HepG2 (cell line): ENCODE data around the gene GDPD5. TPM values are rescaled to one million over a fixed set of nuclear protein-coding genes. Genes with fewer than 3 reads are reported as not detected.

ENCODE experiments used
- MAFK ChIP-seq, 2 experiments: IDR thresholded peaks in 1 of 2; conservative IDR thresholded peaks in 1 of 2; 2 replicates each; pipeline ENCODE4 v1.6.1; 2011; ENCODE audit warnings: improper control_type of control experiment in 2 of 2, low read length in 2 of 2
- PCBP1 ChIP-seq: fragments of 200-400 bp; formaldehyde crosslinking; IDR thresholded peaks from 2 replicates; pipeline ENCODE4 v1.6.1; 2017; ENCODE audit warnings: mild to moderate bottlenecking, low read depth, low read length, borderline replicate concordance
- RBAK ChIP-seq: sonication (generic); formaldehyde crosslinking; IDR thresholded peaks from 2 replicates; pipeline ENCODE4 v1.5.1; 2020; ENCODE audit warnings: mild to moderate bottlenecking, missing genetic modification reagents
- SMYD3 ChIP-seq: sonication (generic); formaldehyde crosslinking; IDR thresholded peaks from 2 replicates; pipeline ENCODE4 v1.8.1; 2023; ENCODE audit warnings: mild to moderate bottlenecking, missing genetic modification reagents
- ZNF660 ChIP-seq: sonication (generic); formaldehyde crosslinking; IDR thresholded peaks from 2 replicates; pipeline ENCODE4 v1.5.1; 2020; ENCODE audit warnings: mild to moderate bottlenecking, low read depth, missing genetic modification reagents, borderline replicate concordance
- polyA plus RNA-seq, 8 experiments: library from polyadenylated mRNA; depleted of rRNA in 3 of 8; stranded (reverse) in 7 of 8; unstranded in 1 of 8; fragments of >200 nt; fragmentation: Illumina TruSeq in 4 of 8; extraction: Trizol in 4 of 8; gene quantifications; 2 replicates each; pipeline versions ENCODE4 v1.2.1 to v1.2.3, GENCODE V29; 2011 to 2016; ENCODE audit warnings: low read depth in 4 of 8, missing spikeins in 1 of 8, mixed read lengths in 1 of 8; ENCODE audit not compliant: insufficient read depth in 1 of 8
- total RNA-seq, 5 experiments: library from RNA; depleted of rRNA; stranded (reverse); fragments of >200 nt; fragmentation: Illumina TruSeq; extraction: Trizol; gene quantifications; 2 replicates each; pipeline ENCODE4 v1.2.3, GENCODE V29; 2016; ENCODE audit warnings: low read depth in 1 of 5
- TF ChIP-seq, protein P1 (sequence below): sonication (generic); formaldehyde crosslinking; IDR thresholded peaks from 2 replicates; pipeline ENCODE4 v1.5.1; 2020; ENCODE audit warnings: mild to moderate bottlenecking, missing genetic modification reagents, moderate library complexity
- TF ChIP-seq, protein P2 (sequence below): sonication (generic); formaldehyde crosslinking; IDR thresholded peaks from 2 replicates; pipeline ENCODE4 v1.8.0; 2022; ENCODE audit warnings: mild to moderate bottlenecking, missing genetic modification reagents; ENCODE audit not compliant: insufficient replicate concordance

Gene GDPD5
- total and polyA plus RNA-seq, 2 of the 13 experiments (the other 11 are each of a cell fraction or from before 2014, with no cell fraction given), result 55.0 to 67.5 TPM

DNA sequence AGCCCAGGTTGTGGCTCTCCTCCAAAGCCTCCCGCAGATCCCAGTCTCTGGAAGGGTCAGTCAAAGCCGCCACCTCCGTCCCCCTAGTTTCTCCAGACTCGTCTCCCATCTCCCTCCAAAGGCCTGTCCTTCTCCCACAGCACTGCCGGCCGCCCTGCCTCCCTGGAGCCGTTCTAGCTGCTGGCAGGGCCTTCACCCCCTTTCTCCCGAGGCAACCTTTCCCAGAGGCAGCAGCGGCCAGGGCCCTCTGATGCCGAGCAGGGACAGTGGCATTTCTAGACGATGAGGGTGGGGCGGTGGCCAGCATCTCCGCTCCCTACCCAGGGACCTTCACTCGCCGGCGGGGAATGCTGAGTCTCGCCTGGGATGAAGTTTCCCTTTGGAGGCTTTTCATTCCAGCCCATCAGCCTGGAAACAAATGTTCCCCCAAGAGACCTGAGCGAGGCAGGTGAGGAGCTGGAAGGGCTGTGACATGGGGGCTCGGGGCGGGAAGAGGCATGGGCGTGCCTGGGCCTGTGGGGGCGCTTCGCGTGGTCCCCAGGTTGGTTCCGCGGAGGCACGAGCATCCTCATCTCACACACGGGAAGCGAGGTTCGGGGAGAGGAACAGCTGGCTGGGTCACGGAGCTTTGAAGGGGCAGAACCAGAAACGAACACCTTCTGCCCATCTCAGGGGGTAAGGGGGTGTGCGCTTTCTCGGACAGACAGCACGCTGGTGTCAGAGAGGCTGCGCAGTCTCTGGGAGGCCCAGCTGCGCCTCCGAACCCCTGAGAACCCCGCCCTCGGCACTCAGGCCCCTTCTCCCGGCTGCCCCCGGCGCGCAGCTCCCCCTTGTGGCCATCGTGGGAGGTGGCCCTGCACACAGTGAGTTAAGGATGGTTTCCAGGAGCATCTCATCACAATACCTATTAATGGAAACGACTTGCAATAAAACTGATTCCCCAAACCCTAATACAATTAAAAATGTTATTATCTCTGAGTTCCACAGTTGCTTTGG lies 74.6 kb downstream of the GDPD5 start (continued):
- TF ChIP-seq, protein P1, sequence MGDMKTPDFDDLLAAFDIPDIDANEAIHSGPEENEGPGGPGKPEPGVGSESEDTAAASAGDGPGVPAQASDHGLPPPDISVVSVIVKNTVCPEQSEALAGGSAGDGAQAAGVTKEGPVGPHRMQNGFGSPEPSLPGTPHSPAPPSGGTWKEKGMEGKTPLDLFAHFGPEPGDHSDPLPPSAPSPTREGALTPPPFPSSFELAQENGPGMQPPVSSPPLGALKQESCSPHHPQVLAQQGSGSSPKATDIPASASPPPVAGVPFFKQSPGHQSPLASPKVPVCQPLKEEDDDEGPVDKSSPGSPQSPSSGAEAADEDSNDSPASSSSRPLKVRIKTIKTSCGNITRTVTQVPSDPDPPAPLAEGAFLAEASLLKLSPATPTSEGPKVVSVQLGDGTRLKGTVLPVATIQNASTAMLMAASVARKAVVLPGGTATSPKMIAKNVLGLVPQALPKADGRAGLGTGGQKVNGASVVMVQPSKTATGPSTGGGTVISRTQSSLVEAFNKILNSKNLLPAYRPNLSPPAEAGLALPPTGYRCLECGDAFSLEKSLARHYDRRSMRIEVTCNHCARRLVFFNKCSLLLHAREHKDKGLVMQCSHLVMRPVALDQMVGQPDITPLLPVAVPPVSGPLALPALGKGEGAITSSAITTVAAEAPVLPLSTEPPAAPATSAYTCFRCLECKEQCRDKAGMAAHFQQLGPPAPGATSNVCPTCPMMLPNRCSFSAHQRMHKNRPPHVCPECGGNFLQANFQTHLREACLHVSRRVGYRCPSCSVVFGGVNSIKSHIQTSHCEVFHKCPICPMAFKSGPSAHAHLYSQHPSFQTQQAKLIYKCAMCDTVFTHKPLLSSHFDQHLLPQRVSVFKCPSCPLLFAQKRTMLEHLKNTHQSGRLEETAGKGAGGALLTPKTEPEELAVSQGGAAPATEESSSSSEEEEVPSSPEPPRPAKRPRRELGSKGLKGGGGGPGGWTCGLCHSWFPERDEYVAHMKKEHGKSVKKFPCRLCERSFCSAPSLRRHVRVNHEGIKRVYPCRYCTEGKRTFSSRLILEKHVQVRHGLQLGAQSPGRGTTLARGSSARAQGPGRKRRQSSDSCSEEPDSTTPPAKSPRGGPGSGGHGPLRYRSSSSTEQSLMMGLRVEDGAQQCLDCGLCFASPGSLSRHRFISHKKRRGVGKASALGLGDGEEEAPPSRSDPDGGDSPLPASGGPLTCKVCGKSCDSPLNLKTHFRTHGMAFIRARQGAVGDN (CRISPR knock-in tag), result peak; percentile 29; the same call in 1 of the 2 replicates
- TF ChIP-seq MAFK (conservative IDR thresholded peaks at IDR 0.05 in 1 of 2, IDR thresholded peaks at IDR 0.05 in 1 of 2; ENCODE audit: low read length in 2 of 2) (no peak), SMYD3 (CRISPR knock-in tag) (no peak), RBAK (CRISPR knock-in tag) (no peak), ZNF660 (CRISPR knock-in tag) (no peak), PCBP1 (0 out of 2 replicates have a peak, but pooled peaks have one; percentile 30)
- TF ChIP-seq, protein P2, sequence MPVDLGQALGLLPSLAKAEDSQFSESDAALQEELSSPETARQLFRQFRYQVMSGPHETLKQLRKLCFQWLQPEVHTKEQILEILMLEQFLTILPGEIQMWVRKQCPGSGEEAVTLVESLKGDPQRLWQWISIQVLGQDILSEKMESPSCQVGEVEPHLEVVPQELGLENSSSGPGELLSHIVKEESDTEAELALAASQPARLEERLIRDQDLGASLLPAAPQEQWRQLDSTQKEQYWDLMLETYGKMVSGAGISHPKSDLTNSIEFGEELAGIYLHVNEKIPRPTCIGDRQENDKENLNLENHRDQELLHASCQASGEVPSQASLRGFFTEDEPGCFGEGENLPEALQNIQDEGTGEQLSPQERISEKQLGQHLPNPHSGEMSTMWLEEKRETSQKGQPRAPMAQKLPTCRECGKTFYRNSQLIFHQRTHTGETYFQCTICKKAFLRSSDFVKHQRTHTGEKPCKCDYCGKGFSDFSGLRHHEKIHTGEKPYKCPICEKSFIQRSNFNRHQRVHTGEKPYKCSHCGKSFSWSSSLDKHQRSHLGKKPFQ (CRISPR knock-in tag), result no peak
